Endothelial cell of umbilical vein (primary cell): ENCODE results near the gene CTIF. TPM values are rescaled to one million over a fixed set of nuclear protein-coding genes. Genes with fewer than 3 reads are reported as not detected.

Experiments
- BruUV-seq: library from RNA; stranded (reverse); fragments of 400-500 nt; replicated peaks from 2 replicates; lab custom pipeline; 2021; lab: Mats Ljungman, UMichigan
- CTCF ChIA-PET: fragments of 300-600, 350-600 bp; sonication (Branson Sonifier 250); formaldehyde crosslinking; loops from one replicate; lab custom pipeline; 2021; ENCODE audit warnings: antibody characterized with exemption, inconsistent platforms; lab: Charles Lee
- POLR2A ChIA-PET: fragments of 300-600, 350-600 bp; sonication (Branson Sonifier 250); formaldehyde crosslinking; loops from one replicate; lab custom pipeline; 2021; ENCODE audit warnings: antibody characterized with exemption, inconsistent platforms; lab: Charles Lee
- DNase-seq: peaks from one replicate; pipeline ENCODE4 v3.0.0-alpha.2; 2011; ENCODE audit warnings: low read depth, low spot score
- FAIRE-seq: peaks from 2 replicates; lab custom pipeline; 2011; peaks lifted over from hg19 to GRCh38; lab: Jason Lieb, UNC
- H2AFZ ChIP-seq: 2 replicates; pipeline ENCODE4 v1.6.0; 2012; ENCODE audit warnings: low read depth, low read length, control low read depth, inconsistent platforms
- H3K27ac ChIP-seq: 2 replicates; pipeline ENCODE4 v1.5.1; 2011; ENCODE audit warnings: low read depth, mild to moderate bottlenecking, control low read depth, low read length, moderate library complexity; ENCODE audit not compliant: insufficient read depth
- H3K27me3 ChIP-seq, 2 experiments: 2 replicates each; pipeline versions ENCODE4 v1.6.0 to v1.6.1; 2011; ENCODE audit warnings: low read length in 2 of 2, mixed read lengths in 1 of 2; ENCODE audit not compliant: control insufficient read depth in 2 of 2, insufficient read depth in 2 of 2
- H3K36me3 ChIP-seq, 2 experiments: 2 replicates in 1 of 2; 3 replicates in 1 of 2; pipeline ENCODE4 v1.5.1; 2011; ENCODE audit warnings: low read length in 2 of 2, mild to moderate bottlenecking in 1 of 2, moderate library complexity in 1 of 2; ENCODE audit not compliant: control insufficient read depth in 2 of 2, insufficient read depth in 2 of 2; ENCODE audit errors: extremely low read depth in 1 of 2
- H3K4me1 ChIP-seq: 3 replicates; pipeline ENCODE4 v1.5.1; 2011; ENCODE audit warnings: mild to moderate bottlenecking, low read length; ENCODE audit not compliant: control insufficient read depth, insufficient read depth; ENCODE audit errors: extremely low read depth
- H3K4me2 ChIP-seq: 2 replicates; pipeline ENCODE4 v1.6.1; 2011; ENCODE audit warnings: low read length, control low read depth, mixed read lengths; ENCODE audit not compliant: insufficient read depth
- H3K4me3 ChIP-seq, 3 experiments: fragments of 200-600 bp in 1 of 3; sonication (generic), shearing (Covaris generic) in 1 of 3; replicated peaks in 1 of 3; 2 replicates each; pipeline ENCODE4 v1.5.1; 2011 to 2016; ENCODE audit warnings: control low read depth in 3 of 3, low read length in 3 of 3, mild to moderate bottlenecking in 2 of 3, inconsistent platforms in 1 of 3, low read depth in 1 of 3, moderate library complexity in 1 of 3; ENCODE audit not compliant: insufficient read depth in 1 of 3
- H3K79me2 ChIP-seq: 2 replicates; pipeline ENCODE4 v1.6.0; 2012; ENCODE audit warnings: low read length, inconsistent platforms; ENCODE audit not compliant: control insufficient read depth, insufficient read depth
- H3K9ac ChIP-seq: replicated peaks from 2 replicates; pipeline ENCODE3; 2011; ENCODE audit warnings: low read length, control low read depth; ENCODE audit not compliant: insufficient read depth; ENCODE audit errors: extremely low read depth
- H3K9me1 ChIP-seq: replicated peaks from 3 replicates; pipeline ENCODE4 v1.6.0; 2011; ENCODE audit warnings: mild to moderate bottlenecking, low read length; ENCODE audit not compliant: control insufficient read depth, insufficient read depth; ENCODE audit errors: extremely low read depth
- H3K9me3 ChIP-seq: replicated peaks from 2 replicates; pipeline ENCODE4 v1.5.1; 2012; ENCODE audit warnings: low read length, inconsistent platforms; ENCODE audit not compliant: control insufficient read depth, insufficient read depth
- H4K20me1 ChIP-seq: replicated peaks from 2 replicates; pipeline ENCODE3; 2011; ENCODE audit warnings: mild to moderate bottlenecking, low read length; ENCODE audit not compliant: control insufficient read depth, insufficient read depth; ENCODE audit errors: extremely low read depth
- CTCF ChIP-seq, 2 donors: IDR thresholded peaks; 1 replicate in 1 of 2; 2 replicates in 1 of 2; pipeline ENCODE4 v1.5.1; 2011; ENCODE audit warnings: low read length in 2 of 2, mild to moderate bottlenecking in 2 of 2, moderate library complexity in 2 of 2, control low read depth in 1 of 2, inconsistent platforms in 1 of 2, low read depth in 1 of 2; ENCODE audit not compliant: insufficient read depth in 1 of 2; ENCODE audit errors: extremely low read depth in 1 of 2
- EZH2 ChIP-seq: IDR thresholded peaks from 2 replicates; pipeline ENCODE4 v1.6.1; 2012; ENCODE audit warnings: borderline replicate concordance, low read depth, mild to moderate bottlenecking, moderate library complexity, low read length, inconsistent platforms; ENCODE audit not compliant: severe bottlenecking
- FOS ChIP-seq: IDR thresholded peaks from 2 replicates; pipeline ENCODE4 v1.6.1; 2011; ENCODE audit warnings: mild to moderate bottlenecking, low read length, moderate library complexity, borderline replicate concordance; ENCODE audit not compliant: insufficient read depth
- GATA2 ChIP-seq: IDR thresholded peaks from 2 replicates; pipeline ENCODE4 v1.7.0; 2011; ENCODE audit warnings: low read depth, mild to moderate bottlenecking, moderate library complexity, mixed read lengths, low read length; ENCODE audit not compliant: insufficient read length, insufficient read depth
- JUN ChIP-seq: IDR thresholded peaks from 2 replicates; pipeline ENCODE4 v1.6.1; 2011; ENCODE audit warnings: borderline replicate concordance, low read depth; ENCODE audit not compliant: insufficient read length, insufficient read depth
- MAX ChIP-seq: IDR thresholded peaks from 2 replicates; pipeline ENCODE4 v1.6.1; 2011; ENCODE audit not compliant: insufficient read depth, insufficient read length
- MYC ChIP-seq: IDR thresholded peaks from one replicate; pipeline ENCODE4 v1.6.1; 2011; ENCODE audit warnings: mild to moderate bottlenecking, low read depth, low read length
- POLR2A ChIP-seq: IDR thresholded peaks from 2 replicates; pipeline ENCODE4 v1.6.1; 2012; ENCODE audit warnings: low read depth, mild to moderate bottlenecking, control low read depth, low read length
- POLR2AphosphoS5 ChIP-seq: IDR thresholded peaks from 2 replicates; pipeline ENCODE4 v1.6.1; 2012; ENCODE audit warnings: low read depth, mild to moderate bottlenecking, control low read depth, low read length, moderate library complexity; ENCODE audit not compliant: insufficient read depth
- dilution Hi-C: fragments of 300-500 bp; cut with MboI; formaldehyde crosslinking; loops from one replicate; pipeline ENCODE4 v1.15.0; 2019; ENCODE audit warnings: low sequenced_read_pairs; ENCODE audit not compliant: extremely low pct_ligation_motif_present
- intact Hi-C: fragments of 100-400 bp; cut with micrococcal nuclease; formaldehyde crosslinking; loops from one replicate; pipeline ENCODE4 v1.10.0; 2022
- polyA plus RNA-seq, 4 experiments: library from polyadenylated mRNA; depleted of rRNA in 3 of 4; stranded (reverse) in 3 of 4; unstranded in 1 of 4; fragments of >200 nt; gene quantifications; 2 replicates each; pipeline versions ENCODE4 v1.2.1 to v1.2.3, GENCODE V29; 2011 to 2012; ENCODE audit warnings: missing spikeins in 1 of 4
- total RNA-seq: library from RNA; stranded (reverse); gene quantifications from 2 replicates; pipeline ENCODE4 v1.2.3, GENCODE V29; 2021

CTIF gene
- total and polyA plus RNA-seq, 2 donors (not counting 3 experiments of a cell fraction or from before 2014, with no cell fraction given) = 20.9 to 57.7 TPM

- H3K79me2 ChIP-seq = no peaks in the 10 kb centered on the region
- no peak for TF ChIP-seq MYC
- no peak for TF ChIP-seq POLR2A
- no peak overlapping the region for H3K27ac ChIP-seq
- POLR2A ChIA-PET = no interaction called here
- no peaks in the 10 kb centered on the region for H3K27me3 ChIP-seq
- no peaks in the 10 kb centered on the region for H4K20me1 ChIP-seq
- DNase-seq = no peak
- no peaks in the 10 kb centered on the region for H3K9me3 ChIP-seq
- dilution Hi-C loops (no loop called here), intact Hi-C loops (no loop called here)
- H3K4me2 ChIP-seq = no peak overlapping the region
- H3K9me1 ChIP-seq = no peaks in the 10 kb centered on the region
- no peak overlapping the region for H3K9ac ChIP-seq
- no TSS peak for BruUV-seq
- no peak for FAIRE-seq
- peaks cover 5% of the 10 kb centered on the region for H3K4me1 ChIP-seq
- H2AFZ ChIP-seq = no peak overlapping the region
- H3K4me3 ChIP-seq = no peak overlapping the region
- no peaks in the 10 kb centered on the region for H3K36me3 ChIP-seq
- CTCF ChIA-PET = interaction anchor here (0.6 kb wide), 1 partner anchor 14 kb away, joined by 3 read pairs; no protein-coding TSS in a partner anchor
Observed at GRCh38 chr18:48657447-48658120, 118.8 kb downstream of the CTIF start.

- no peak for TF ChIP-seq FOS
- TF ChIP-seq POLR2AphosphoS5 = no peak
- no peak for TF ChIP-seq CTCF (IDR thresholded peaks at IDR 0.05; ENCODE audit: extremely low read depth in 1 of 2, insufficient read depth in 1 of 2, low read depth in 1 of 2, low read length in 2 of 2)
- TF ChIP-seq JUN = no peak
- TF ChIP-seq POLR2A = no peak
- TF ChIP-seq MYC = no peak
- no peak for TF ChIP-seq GATA2
- no peak for TF ChIP-seq MAX
- no peak for TF ChIP-seq EZH2
- Histone ChIP-seq H3K9me3 (no peaks in the 10 kb centered on the region), H3K4me2 (no peak overlapping the region), H2AFZ (no peak overlapping the region), H4K20me1 (no peaks in the 10 kb centered on the region), H3K9me1 (no peaks in the 10 kb centered on the region), H3K4me3 (no peak overlapping the region), H3K27ac (no peak overlapping the region), H3K27me3 (no peaks in the 10 kb centered on the region), H3K36me3 (no peaks in the 10 kb centered on the region), H3K9ac (no peak overlapping the region), H3K4me1 (peaks cover 5% of the 10 kb centered on the region), H3K79me2 (no peaks in the 10 kb centered on the region)
- dilution Hi-C loops (no loop called here), intact Hi-C loops (no loop called here)
- POLR2A ChIA-PET = no interaction called here
- FAIRE-seq (no peak), DNase-seq (no peak)
- BruUV-seq = no TSS peak
- CTCF ChIA-PET = interaction anchor here (1.5 to 6.3 kb wide), 2 partner anchors 19 to 184 kb away, joined by 4 to 107 read pairs; no protein-coding TSS in a partner anchor
Observed at GRCh38 chr18:48658721-48659120, 119.9 kb downstream of the CTIF start.
